NCI-H2227 treated with DMSO at 0.1 percent for 48 hours (cell line): ENCODE data around the gene SNCAIP.
A peak's percentile ranks its signal among the peaks of the same experiment; 100 is the strongest.
"Not testable (repeated sequence)": the region's sequence is repeated elsewhere in the genome, so short reads cannot be mapped to it uniquely, and the experiment has no call there.

Source experiments
- DNase-seq: peaks from one replicate; lab custom pipeline; 2025; lab: John Stamatoyannopoulos, UW

SNCAIP gene

DNA sequence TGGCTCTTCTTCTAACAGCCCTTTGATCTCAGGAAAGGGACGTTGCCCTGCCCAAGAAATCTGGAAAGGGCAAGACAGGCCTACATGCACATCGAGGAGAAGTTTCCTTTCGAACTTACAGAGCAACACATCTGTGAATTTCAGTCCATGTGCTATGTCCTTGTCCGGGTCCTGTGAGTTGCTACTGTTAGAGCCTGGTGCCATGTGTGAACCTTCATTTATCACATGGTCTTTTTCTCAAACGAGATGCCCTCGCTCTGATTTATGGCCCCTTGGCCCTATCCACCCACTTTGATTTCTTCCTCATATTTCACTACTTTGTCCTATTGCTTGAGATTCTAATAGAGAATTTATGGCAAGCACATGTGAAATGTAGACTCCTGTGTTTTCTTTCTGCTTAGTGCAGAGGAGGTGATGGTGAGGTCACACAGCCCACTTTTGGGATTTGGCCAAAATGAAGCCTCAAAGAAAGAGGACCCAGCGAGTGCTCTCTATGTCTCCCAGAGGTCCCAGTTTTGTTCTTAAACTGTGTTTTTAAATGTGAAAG lies 153.1 kb downstream of the SNCAIP start:
- DNase-seq: no peak

DNA sequence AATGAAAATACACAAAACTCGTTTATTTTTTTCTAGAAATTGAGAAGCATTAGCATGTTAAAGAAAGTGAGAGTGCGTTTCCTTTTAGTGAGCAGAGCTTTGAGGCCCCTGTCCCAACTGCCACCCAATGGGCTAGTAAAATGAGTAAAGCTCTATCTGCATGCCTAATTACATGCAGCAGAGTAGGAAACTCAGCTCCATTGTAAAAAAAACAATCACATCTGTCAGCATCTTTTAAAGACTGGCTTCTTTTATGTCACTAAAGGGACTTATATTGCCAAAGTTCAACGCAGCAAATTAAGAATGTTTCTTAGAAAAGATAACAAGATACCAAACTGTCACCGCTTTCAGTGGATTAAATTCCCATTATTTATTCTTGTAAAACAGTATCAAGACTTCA lies 154.0 kb downstream of the SNCAIP start:
- DNase-seq: no peak

DNA sequence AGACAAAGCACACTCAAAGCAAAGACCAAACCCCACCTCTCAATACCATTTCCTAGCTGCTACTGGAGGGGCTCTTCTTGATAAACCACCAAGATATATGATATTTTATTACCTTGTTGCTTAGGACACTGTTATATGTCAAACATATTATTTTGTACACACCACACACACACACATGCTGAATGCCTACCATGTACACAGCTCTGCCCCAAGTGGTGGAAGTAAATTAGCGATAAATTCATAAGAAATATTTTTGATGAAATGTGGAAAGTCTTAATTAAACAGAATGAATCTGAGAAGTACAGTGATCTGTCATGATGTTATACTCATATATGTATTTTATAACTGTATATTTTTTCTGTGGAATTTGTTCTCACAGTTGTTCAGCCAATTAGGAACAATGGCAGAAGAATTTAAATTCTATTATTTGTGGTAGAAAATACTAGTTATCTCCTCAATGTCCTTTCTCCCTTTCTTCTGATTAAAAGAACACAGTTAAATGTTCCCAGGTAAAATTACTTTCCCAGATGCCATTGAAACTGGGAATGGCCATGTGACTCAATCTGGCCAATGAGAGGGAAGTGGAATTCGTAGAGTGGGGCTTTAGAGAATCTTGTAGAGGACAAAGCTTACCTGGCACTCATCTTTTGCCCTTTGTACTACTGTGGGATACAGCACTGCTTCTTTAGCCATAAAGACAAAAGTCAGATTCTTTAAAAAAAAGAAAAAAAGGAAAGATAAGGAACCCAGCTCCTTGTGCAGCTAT lies 156.5 kb downstream of the SNCAIP start:
- DNase-seq: no peak

DNA sequence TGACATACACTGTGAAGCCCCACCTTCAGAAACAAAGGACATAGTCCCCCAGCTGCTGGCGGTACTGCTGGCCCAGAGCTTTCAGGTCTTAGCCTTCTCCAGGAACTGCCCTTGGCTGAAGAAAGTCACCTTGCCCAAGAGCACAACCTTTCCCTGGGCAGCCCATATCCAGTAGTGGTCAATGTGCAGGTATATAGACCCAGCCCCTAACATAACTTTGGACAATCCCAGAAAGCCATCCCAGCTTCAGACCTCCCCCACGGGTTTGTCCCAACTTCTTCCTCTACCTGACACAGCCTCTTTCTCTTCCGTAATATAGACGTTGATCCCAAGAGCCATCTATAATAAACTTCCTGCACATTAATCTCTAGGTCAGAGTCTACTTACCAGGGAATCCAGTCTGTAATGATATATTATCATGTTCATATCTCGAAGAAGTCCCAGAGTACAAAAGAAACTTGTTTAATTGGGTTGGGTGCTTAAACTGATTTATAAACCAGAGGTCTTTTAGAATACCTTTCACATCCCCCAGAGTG lies 157.4 kb downstream of the SNCAIP start:
- no peak for DNase-seq

DNA sequence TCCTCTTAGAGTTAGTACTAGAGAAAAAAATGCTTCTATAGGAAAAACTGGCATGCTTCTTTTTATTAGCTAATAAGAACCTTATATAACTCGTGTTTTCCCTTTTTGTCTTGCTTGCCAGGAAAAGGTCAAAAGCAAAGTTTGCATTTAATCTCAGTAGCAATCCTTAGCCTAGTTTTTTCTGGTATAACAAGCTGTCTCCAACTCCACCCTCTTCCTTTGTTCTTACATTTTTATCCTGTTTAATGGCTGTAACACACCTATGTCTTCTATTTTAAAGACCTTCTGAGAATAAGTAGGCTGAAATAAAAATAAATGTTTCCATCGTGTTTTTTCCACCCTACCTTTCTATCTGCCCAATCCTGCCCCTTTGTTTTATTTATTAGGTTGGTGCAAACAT lies 158.3 kb downstream of the SNCAIP start:
- no peak for DNase-seq

DNA sequence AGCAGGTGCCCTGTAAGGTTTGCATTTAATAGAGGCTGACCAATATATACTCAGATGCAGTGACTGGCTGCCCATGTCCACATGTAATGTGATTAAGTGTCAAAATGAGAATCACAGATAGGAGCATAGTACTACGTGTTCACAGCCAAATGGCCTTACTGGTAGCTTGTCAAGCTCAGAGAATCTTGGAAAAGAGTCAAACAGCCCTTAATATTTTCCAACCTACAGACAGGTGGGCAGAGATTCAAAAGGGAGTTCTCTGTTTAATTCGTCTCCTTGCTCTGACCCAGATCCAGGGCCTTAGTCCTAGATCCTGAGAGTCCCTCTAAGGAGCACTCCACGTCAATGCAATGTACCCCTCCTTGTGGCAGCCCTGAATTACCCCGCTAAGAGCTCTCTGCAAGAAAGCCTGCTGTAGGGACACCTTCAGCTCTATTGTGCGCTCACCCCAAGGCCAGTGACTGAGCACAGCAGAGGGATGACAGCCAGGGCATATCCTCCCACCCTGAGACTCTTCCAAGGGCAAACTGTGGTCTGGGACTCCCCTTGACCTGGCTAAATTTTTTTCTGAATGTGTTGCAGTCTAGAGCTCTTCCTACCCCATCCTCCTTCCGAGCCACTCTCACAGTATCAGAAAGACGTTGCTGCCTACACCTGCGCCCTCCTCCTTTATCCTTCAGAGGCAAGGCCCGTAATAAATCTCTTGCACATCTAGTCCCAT lies 159.2 kb downstream of the SNCAIP start:
- no peak for DNase-seq

DNA sequence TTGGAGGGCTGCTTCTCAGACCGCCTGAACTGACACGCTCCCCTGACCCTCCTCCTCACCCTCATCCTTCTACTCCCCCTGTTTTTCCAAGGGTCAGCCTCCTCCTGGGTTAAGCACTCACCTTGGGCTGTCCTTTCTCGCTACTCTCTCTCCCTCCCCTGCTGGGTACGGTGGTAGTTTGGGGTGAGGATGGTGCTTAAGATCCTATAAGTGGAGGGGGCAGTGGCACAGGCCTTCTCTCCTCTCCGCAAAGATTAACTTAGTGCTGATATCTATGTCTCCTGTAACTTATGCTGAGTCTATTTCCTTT lies 159.7 kb downstream of the SNCAIP start:
- no peak for DNase-seq

DNA sequence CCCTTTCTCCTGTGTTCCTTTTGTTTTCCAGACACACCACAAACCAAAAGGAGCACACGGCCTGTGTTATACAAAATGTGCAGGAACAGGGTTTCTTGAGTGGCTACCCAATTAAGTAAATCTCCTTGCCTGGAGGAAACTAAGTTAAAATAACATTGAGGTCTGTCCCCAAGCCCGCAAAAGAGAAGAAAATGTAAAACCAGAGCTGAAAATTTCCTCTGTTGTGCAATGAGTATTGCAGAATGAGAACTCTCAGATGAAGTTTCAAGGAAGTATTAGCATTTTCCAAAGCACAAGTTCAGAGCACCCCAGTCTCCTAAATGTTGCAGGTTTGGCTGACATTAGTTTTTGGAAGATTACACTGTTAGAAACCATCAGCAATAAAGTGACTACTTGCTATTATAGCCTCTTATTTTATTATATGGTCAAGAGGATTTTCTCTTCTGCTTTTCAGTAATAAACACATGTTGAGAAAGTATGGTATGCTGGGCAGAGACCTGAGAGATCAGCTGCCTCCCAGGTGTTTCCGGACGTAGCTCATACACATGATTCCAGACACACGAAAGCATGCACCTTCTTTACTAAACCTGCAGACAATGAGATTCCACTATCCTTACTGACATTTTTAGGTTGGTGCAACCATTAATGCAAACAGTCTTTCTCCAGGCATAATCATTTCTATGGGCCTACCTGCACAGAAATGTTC lies 161.3 kb downstream of the SNCAIP start:
- no peak for DNase-seq

DNA sequence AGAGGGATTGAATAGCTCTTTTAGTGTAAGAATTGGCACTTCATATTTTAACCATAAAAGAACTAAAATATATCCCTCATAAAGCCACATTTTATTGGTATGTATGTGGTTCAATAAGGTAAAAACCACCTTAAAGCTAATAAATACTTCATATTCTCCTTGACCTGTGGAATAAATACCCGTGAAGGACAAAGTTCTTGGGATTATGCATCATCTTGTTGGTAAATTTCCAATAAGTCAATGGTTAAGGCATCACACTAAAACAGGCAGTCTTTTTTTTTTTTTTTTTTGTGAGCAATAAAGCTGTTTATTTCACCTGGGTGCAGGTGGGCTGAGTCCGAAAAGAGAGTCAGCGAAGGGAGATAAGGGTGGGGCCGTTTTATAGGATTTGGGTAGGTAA lies 161.9 kb downstream of the SNCAIP start:
- DNase-seq: no peak

DNA sequence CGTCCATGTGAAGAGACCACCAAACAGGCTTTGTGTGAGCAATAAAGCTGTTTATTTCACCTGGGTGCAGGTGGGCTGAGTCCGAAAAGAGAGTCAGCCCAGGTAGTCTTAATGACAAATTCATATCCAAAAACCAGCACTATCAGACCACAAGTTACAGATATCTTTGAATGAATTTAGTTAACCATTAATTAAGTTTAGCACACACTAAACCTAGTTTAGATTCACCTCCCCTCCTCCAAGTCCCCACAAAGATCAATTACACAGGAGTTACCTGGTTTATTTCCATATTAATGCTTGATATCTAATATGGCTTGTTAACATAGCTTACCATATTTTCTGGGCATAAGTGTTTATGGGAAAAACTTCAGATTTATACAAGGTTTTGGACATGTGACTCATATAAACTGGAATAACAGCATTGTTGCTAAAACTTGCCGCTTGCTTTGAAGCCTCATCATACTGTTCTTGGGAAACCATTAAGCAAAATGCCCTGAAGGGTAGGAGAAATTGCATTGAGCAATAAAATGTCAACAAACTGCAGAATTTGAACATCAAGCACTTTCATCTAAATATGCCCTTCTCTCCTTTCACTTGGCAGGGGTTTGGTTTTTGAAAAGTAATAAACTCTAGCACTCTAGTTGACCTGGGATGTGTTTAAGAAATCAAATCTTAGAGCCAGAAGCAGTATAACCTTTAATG lies 166.9 kb downstream of the SNCAIP start:
- DNase-seq: no peak

DNA sequence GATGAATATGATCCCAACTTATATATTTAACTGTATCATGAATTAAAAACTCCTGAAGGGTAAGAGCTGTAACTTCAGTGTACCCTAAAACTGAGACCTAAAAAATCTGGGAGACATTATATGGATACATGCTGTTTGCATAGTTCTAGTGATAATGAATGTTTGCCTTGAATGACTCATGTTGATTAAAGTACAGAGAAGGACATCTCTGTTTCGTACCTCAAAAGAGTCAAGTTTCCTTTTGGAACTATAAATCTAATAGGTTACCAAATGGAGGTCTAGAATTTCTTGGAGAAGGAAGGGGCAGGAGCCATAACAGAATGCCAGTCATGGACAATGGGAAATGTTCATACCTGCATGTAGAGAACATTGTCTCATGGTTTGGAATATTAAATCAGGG lies 168.1 kb downstream of the SNCAIP start:
- no peak for DNase-seq

DNA sequence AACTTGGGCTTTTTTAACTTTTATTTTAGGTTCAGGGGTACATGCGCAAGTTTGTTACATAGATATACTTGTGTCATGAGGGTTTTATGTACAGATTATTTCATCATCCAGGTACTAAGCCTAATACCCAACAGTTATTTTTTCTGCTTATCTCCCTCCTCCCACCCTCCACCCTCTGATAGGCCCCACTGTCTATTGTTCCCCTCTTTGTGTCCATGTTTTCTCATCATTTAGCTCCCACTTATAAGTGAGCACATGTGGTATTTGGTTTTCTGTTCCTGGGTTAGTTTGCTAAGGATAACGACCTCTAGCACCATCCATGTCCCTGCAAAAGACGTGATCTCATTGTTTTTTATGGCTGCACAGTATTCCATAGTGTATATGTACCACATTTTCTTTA lies 172.1 kb downstream of the SNCAIP start:
- no peak for DNase-seq

DNA sequence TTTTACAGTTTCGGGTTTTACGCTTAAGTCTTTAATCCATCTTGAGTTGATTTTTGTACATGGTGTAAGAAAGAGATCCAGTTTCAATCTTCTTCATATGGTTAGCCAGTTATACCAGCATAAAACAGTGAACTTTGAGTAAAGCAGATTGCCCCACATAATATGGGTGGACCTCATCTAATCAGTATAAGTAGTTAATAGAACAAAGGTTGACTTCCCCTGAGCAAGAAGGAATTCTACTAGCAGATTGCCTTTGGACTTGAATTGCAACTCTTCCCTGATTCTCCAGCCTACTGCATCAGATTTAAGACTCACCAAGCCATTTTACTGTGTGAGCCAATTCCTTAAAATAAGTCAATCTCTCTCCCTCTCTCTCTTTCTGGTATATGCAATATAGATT lies 173.2 kb downstream of the SNCAIP start:
- DNase-seq: no peak

DNA sequence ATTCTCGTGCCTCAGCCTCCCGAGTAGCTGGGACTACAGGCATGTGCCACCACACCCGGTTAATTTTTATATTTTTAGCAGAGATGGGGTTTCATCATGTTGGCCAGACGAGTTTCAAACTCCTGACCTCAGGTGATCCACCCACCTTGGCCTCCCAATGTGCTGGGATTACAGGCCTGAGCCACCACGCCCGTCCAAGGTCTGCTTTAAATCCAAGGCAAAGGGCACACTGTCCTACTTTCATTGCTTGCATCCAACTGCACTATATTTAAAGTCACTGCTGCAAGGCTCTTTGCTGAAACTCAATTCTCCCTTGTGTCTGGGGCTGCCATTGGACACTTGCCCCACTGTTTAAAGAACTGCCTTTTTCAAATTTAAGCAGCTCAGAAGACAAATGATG lies 174.6 kb downstream of the SNCAIP start:
- DNase-seq: not testable (repeated sequence)

DNA sequence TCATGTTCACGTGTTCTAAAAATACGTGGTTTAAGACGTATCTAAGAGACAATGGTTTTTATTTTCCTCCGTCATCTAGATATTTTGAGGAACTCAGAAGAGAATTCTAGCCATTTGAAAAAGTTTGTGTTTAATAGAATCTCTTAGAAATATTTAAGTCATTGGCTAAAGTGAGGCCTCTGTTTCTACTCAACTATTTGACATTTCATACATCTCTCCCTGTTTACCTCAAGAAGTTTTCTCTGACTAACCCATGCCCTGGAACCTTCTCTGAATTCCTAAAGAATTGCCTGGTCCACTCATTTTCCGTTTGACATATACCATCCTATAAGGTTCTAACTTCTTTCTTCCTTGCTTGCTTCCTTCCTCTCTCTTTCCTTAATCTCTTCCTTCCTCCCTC lies 178.7 kb downstream of the SNCAIP start:
- no peak for DNase-seq

DNA sequence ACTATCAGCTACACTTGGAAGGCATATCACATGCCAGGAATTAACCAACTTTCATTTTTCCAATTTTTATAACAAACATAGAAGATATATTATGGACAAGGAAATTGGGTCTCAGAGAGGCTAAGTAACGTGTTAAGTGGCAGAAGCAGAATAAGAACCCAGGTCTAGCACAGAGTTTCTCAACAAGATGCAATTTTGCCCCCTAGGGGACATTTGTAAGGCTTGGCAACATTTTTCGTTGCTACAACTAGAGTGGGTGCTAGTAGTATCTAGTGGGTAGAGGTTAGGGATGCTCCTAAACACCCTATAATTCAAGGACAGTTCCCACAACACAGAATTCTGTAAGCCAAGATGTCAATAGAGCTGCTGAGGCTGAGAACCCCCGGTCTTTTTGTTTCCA lies 180.6 kb downstream of the SNCAIP start:
- no peak for DNase-seq

DNA sequence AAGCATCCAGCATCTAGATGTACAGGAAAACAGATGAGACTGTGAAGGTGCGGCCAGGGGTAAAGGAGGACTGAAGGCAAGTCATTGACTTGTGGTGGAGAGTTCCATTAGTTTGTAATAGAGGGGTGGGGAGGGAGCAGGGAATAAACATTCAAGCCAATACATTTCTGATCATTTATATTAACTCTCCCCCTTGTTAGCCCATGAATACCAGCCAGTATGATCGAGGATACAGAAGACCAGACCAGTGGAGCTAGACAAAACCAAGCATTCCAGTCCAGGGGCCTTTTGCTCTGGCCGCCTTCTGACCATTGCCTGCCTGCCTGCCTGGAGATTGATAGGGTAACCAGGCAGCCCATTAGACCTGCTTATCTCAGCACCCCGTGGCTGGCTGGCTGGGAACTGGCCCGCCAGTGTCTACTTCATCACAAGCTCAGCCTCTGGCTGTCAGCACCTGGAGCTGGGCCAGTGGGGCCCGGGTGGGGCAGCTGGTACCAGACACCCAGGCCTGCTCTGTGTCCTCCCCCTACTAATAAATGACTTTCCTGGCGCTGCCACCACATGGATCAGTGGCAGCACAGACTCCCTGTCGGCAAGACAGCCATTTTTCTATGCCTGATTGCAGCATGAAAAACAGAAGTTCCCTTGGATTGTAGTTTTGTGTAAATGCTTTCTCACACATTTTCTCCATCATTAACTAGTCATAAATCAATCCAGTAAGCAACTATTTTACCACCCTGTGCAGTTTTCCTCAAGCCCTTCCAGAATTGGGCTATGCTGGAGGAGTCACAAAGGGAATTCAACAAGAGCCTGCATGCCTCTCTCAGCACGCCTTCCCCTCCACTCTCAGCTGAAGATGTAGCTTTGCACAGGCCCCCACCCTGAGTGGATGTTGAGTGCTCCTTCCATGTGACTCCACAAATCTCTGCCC lies 181.3 kb downstream of the SNCAIP start:
- DNase-seq: peak; percentile 12

DNA sequence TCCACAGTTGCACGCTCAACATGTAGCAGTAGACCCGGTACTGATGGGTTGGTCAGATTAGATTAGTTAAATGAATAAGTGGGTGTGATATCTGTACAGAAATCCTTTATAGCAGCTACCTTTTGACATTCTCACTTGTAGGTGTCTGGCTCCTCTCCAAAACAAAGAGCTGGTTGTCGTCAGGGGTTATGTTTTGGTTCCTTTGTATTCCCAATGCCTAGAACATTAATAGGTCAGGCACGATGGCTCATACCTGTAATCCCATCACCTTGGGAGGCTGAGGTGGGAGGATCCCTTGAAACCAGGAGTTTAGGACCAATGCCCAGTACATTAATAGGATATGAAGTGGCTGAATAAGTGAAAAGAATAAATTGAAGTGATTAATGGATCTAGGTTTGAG lies 182.1 kb downstream of the SNCAIP start:
- no peak for DNase-seq

DNA sequence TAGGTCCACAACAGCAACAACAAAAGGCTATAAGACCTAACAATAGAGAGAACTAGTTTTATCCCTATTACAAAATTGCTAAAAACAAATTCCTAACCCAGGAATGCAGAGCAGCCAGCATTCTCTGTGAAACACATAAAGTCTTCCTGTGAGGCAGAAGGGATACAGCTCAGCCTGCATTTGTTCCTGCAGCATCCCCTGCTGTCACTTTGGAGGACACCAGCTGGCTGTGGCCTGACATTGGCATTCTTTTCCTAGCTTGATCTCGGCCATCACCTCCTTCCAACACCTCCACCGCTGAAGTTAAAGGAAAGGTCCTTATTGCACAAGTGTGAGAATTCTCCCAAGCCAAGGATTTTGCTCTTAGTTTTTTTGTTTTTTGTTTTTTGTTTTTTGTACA lies 186.1 kb downstream of the SNCAIP start:
- DNase-seq: no peak

DNA sequence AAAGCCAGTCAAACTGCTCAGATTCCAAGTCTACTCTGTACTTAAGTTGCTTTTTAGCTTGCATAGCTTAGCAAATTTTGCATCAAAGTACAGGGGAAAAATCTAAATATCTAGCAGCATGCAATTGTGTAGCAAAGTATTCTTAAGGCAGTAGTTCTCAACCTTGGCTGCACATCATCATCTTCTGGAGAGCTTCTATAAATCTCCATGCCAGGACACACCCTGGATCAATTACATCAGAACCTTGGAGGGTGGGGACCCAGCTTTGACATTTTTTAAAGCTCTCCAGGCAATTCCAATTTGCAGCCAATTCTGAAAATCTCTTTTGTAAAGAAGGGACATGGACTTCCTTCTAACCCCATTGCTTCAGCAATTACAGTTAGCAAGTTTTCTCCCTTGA lies 187.5 kb downstream of the SNCAIP start:
- no peak for DNase-seq
